KMS-11 (cell line): Measurements from ENCODE around the gene SCGB1D1.
A peak's percentile ranks its signal among the peaks of the same experiment; 100 is the strongest.

ENCODE experiments used
- H2AFZ ChIP-seq: fragments of 200-600 bp; sonication (generic); 2 replicates; pipeline ENCODE4 v1.6.1; 2016; ENCODE audit warnings: antibody characterized with exemption, mixed run types, low read depth
- H3K27ac ChIP-seq: fragments of 200-600 bp; sonication (generic); 2 replicates; pipeline ENCODE4 v1.6.1; 2016; ENCODE audit warnings: mild to moderate bottlenecking, mixed run types
- H3K27me3 ChIP-seq: fragments of 200-600 bp; sonication (generic); 2 replicates; pipeline ENCODE4 v1.6.1; 2017; ENCODE audit warnings: mild to moderate bottlenecking, low read depth, mixed run types, moderate library complexity; ENCODE audit not compliant: insufficient read depth
- H3K36me3 ChIP-seq: fragments of 200-600 bp; sonication (generic); 2 replicates; pipeline ENCODE4 v1.6.1; 2017; ENCODE audit warnings: mild to moderate bottlenecking, mixed run types; ENCODE audit not compliant: insufficient read depth
- H3K4me1 ChIP-seq: fragments of 200-600 bp; sonication (generic); 2 replicates; pipeline ENCODE4 v1.6.1; 2016; ENCODE audit warnings: mild to moderate bottlenecking, low read depth, mixed run types; ENCODE audit not compliant: poor library complexity, severe bottlenecking
- H3K4me2 ChIP-seq: fragments of 200-600 bp; sonication (generic); 2 replicates; pipeline ENCODE4 v1.7.0; 2016; ENCODE audit warnings: mild to moderate bottlenecking, mixed run types
- H3K4me3 ChIP-seq: fragments of 200-600 bp; sonication (generic); IDR thresholded peaks from 2 replicates; pipeline ENCODE4 v1.6.1; 2017; ENCODE audit warnings: low read depth, low read length, mixed read lengths; ENCODE audit not compliant: insufficient read depth
- H3K79me2 ChIP-seq: fragments of 200-600 bp; sonication (generic); 2 replicates; pipeline ENCODE4 v1.6.1; 2016; ENCODE audit warnings: low read depth, mixed run types; ENCODE audit not compliant: insufficient read depth
- H3K9ac ChIP-seq: fragments of 200-600 bp; sonication (generic); 2 replicates; pipeline ENCODE4 v1.6.1; 2016; ENCODE audit warnings: mild to moderate bottlenecking, mixed run types
- H4K20me1 ChIP-seq: fragments of 200-600 bp; sonication (generic); 2 replicates; pipeline ENCODE4 v1.6.1; 2016; ENCODE audit warnings: mild to moderate bottlenecking, mixed run types; ENCODE audit not compliant: insufficient read depth
- CTCF ChIP-seq: fragments of 200-600 bp; sonication (generic); conservative IDR thresholded peaks from 2 replicates; pipeline ENCODE4 v1.6.1; 2017; ENCODE audit warnings: low read depth, mild to moderate bottlenecking, antibody characterized with exemption, low read length, moderate library complexity, mixed read lengths

SCGB1D1 gene

GRCh38 chr11:62217191-62217748, 27.3 kb downstream of the SCGB1D1 start:
- peak; percentile 73 for TF ChIP-seq CTCF
- Histone ChIP-seq H3K4me3 (no peak overlapping the region), H3K36me3 (no peaks in the 10 kb centered on the region), H3K9ac (no peak overlapping the region), H3K27me3 (no peaks in the 10 kb centered on the region), H3K27ac (no peak overlapping the region), H3K4me1 (no peaks in the 10 kb centered on the region), H4K20me1 (no peaks in the 10 kb centered on the region), H2AFZ (no peak overlapping the region), H3K4me2 (no peak overlapping the region), H3K79me2 (no peaks in the 10 kb centered on the region)

DNA sequence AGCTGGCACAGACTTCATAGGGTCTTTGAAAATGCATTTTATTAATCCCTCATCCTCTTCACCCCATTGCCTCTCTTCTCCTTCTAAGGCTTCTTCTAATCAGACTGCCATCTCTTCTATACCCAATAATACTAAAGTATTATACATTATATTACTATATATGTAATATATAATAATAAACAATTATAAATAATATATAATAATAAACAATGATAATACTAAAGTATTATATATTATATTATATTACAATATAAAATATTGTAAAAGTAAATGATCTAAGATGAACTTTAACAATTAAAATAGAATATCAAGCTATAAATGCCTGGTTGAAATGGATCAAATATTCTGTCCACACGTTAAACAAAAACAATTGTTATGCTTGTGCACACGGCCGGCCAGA, 31.5 kb downstream of the SCGB1D1 start:
- no peaks in the 10 kb centered on the region for H3K4me1 ChIP-seq
- no peaks in the 10 kb centered on the region for H4K20me1 ChIP-seq
- no peak overlapping the region for H2AFZ ChIP-seq
- no peak overlapping the region for H3K4me3 ChIP-seq
- no peaks in the 10 kb centered on the region for H3K27me3 ChIP-seq
- no peak overlapping the region for H3K4me2 ChIP-seq
- no peaks in the 10 kb centered on the region for H3K36me3 ChIP-seq
- no peak overlapping the region for H3K27ac ChIP-seq
- no peaks in the 10 kb centered on the region for H3K79me2 ChIP-seq
- no peak for TF ChIP-seq CTCF
- H3K9ac ChIP-seq = no peak overlapping the region

- Histone ChIP-seq H2AFZ (no peak overlapping the region), H3K27me3 (no peaks in the 10 kb centered on the region), H3K4me1 (no peaks in the 10 kb centered on the region), H3K36me3 (no peaks in the 10 kb centered on the region), H4K20me1 (no peaks in the 10 kb centered on the region), H3K4me2 (no peak overlapping the region), H3K79me2 (no peaks in the 10 kb centered on the region), H3K4me3 (no peak overlapping the region), H3K9ac (no peak overlapping the region), H3K27ac (no peak overlapping the region)
- no peak for TF ChIP-seq CTCF
Observed at GRCh38 chr11:62223095-62223494, 33.1 kb downstream of the SCGB1D1 start.

DNA sequence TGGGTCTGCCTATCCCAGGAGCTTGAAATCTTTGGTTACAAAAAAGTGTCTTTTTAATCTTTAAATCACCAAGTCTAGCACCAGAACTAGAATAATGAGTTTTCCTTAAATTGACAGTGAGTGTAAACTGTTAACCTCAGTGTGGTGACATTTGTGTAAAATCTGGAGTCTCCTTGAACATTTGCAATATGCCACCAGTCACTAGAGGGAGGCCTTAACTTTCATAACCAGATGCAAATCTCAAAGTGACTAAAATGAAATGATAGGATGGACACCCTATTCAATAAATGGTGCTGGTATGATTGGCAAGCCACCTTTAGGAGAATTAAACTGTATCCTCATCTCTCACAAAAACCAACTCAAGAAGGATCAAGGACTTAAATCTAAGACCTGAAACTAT, 43.7 kb downstream of the SCGB1D1 start:
- H3K4me1 ChIP-seq = no peaks in the 10 kb centered on the region
- H3K79me2 ChIP-seq = no peaks in the 10 kb centered on the region
- no peak overlapping the region for H3K4me2 ChIP-seq
- no peak overlapping the region for H3K27ac ChIP-seq
- H3K36me3 ChIP-seq = no peaks in the 10 kb centered on the region
- H3K9ac ChIP-seq = no peak overlapping the region
- no peak for TF ChIP-seq CTCF
- H2AFZ ChIP-seq = no peak overlapping the region
- no peaks in the 10 kb centered on the region for H3K27me3 ChIP-seq
- H4K20me1 ChIP-seq = no peaks in the 10 kb centered on the region
- no peak overlapping the region for H3K4me3 ChIP-seq
